ENCODE results near the gene LIMA1. TPM values are rescaled to one million over a fixed set of nuclear protein-coding genes. Genes with fewer than 3 reads are reported as not detected.

The LIMA1 gene
- total and polyA plus RNA-seq, 9 of the 15 experiments (the other 6 are each of a cell fraction or from before 2014, with no cell fraction given), result 20.2 to 37.8 (median 27.3) TPM

- Histone ChIP-seq H2AFZ (ENCODE audit: low read depth, low read length) (no peak overlapping the region), H3K4me1 (replicated peaks in 1 of 2; ENCODE audit: control insufficient read depth in 2 of 2, insufficient read depth in 2 of 2, low read length in 2 of 2) (peaks cover 7 to 13% of the 10 kb centered on the region in 2 experiments; a peak in 3 of 5 replicates), H4K20me1 (replicated peaks; ENCODE audit: control insufficient read depth, insufficient read depth, low read length) (no peaks in the 10 kb centered on the region), H3K79me2 (ENCODE audit: control insufficient read depth, insufficient read depth, low read length) (no peaks in the 10 kb centered on the region), H3K4me2 (ENCODE audit: insufficient read depth, low read length) (no peak overlapping the region), H3K9me3 (replicated peaks; ENCODE audit: control insufficient read depth, insufficient read depth, low read depth, low read length) (no peaks in the 10 kb centered on the region), H3K36me3 (ENCODE audit: control insufficient read depth, insufficient read depth, low read length) (no peaks in the 10 kb centered on the region), H3K27me3 (ENCODE audit: control insufficient read depth in 2 of 2, insufficient read depth in 2 of 2, low read length in 2 of 2) (no peaks in the 10 kb centered on the region), H3K27ac (ENCODE audit: extremely low read depth, low read depth, low read length) (no peak overlapping the region), H3K9ac (ENCODE audit: insufficient read depth in 1 of 2, low read depth in 2 of 2, low read length in 2 of 2) (no peak overlapping the region), H3K9me1 (ENCODE audit: control insufficient read depth, insufficient read depth, low read length) (no peaks in the 10 kb centered on the region), H3K4me3 (no peak overlapping the region)
- CTCF ChIA-PET (ENCODE audit: low intra/inter-chr PET ratio), result interaction anchor here (0.6 to 3.2 kb wide), 7 partner anchors 53 to 240 kb away, joined by 3 to 44 read pairs (median 5); no protein-coding TSS in a partner anchor
- DNase-seq (ENCODE audit: extremely low read depth in 1 of 4, low spot score in 3 of 4) (peak; percentile 45 to 58 (median 52)), FAIRE-seq (no peak), ATAC-seq (0 out of 3 replicates have a peak, but pooled peaks have one; percentile 47)
- BruUV-seq (replicated peaks), result no TSS peak
- 63% methylated on average over 7 of the region's 7 CpGs for WGBS (ENCODE audit: insufficient coverage, low coverage, missing lambda C conversion rate)
- intact Hi-C loops (cut with micrococcal nuclease), result loop anchor here (1.0 to 5.0 kb wide), 4 partner anchors 52 to 239 kb away; no protein-coding TSS in a partner anchor
- in situ Hi-C loops (cut with MboI), result loop anchor here (5.0 kb wide), 2 partner anchors 137 to 242 kb away; no protein-coding TSS in a partner anchor
- POLR2A ChIA-PET, result interaction anchor here (0.6 to 1.4 kb wide), 4 partner anchors 115 to 1107 kb away, joined by 3 to 6 read pairs (median 3); no protein-coding TSS in a partner anchor
- TF ChIP-seq NUFIP1 (IDR thresholded peaks at IDR 0.05; ENCODE audit: partially characterized antibody), result no peak
- TF ChIP-seq ZNF507 (tag; conservative IDR thresholded peaks at IDR 0.05), result no peak
- TF ChIP-seq ZFX (CRISPR knock-in tag; IDR thresholded peaks at IDR 0.05), result no peak
- peak; percentile 91 for TF ChIP-seq ARID2 (IDR thresholded peaks at IDR 0.05)
- TF ChIP-seq ZNF76 (CRISPR knock-in tag; IDR thresholded peaks at IDR 0.05; ENCODE audit: borderline replicate concordance), result no peak
- peak; percentile 84 for TF ChIP-seq CC2D1A (IDR thresholded peaks at IDR 0.05)
- TF ChIP-seq POLR2AphosphoS5 (IDR thresholded peaks at IDR 0.05; ENCODE audit: control insufficient read depth, insufficient read depth, low read depth, low read length), result no peak
- TF ChIP-seq EP400 (IDR thresholded peaks at IDR 0.05), result no peak
- TF ChIP-seq, protein P1, sequence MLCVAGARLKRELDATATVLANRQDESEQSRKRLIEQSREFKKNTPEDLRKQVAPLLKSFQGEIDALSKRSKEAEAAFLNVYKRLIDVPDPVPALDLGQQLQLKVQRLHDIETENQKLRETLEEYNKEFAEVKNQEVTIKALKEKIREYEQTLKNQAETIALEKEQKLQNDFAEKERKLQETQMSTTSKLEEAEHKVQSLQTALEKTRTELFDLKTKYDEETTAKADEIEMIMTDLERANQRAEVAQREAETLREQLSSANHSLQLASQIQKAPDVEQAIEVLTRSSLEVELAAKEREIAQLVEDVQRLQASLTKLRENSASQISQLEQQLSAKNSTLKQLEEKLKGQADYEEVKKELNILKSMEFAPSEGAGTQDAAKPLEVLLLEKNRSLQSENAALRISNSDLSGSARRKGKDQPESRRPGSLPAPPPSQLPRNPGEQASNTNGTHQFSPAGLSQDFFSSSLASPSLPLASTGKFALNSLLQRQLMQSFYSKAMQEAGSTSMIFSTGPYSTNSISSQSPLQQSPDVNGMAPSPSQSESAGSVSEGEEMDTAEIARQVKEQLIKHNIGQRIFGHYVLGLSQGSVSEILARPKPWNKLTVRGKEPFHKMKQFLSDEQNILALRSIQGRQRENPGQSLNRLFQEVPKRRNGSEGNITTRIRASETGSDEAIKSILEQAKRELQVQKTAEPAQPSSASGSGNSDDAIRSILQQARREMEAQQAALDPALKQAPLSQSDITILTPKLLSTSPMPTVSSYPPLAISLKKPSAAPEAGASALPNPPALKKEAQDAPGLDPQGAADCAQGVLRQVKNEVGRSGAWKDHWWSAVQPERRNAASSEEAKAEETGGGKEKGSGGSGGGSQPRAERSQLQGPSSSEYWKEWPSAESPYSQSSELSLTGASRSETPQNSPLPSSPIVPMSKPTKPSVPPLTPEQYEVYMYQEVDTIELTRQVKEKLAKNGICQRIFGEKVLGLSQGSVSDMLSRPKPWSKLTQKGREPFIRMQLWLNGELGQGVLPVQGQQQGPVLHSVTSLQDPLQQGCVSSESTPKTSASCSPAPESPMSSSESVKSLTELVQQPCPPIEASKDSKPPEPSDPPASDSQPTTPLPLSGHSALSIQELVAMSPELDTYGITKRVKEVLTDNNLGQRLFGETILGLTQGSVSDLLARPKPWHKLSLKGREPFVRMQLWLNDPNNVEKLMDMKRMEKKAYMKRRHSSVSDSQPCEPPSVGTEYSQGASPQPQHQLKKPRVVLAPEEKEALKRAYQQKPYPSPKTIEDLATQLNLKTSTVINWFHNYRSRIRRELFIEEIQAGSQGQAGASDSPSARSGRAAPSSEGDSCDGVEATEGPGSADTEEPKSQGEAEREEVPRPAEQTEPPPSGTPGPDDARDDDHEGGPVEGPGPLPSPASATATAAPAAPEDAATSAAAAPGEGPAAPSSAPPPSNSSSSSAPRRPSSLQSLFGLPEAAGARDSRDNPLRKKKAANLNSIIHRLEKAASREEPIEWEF (CRISPR knock-in tag; IDR thresholded peaks at IDR 0.05), result no peak
- TF ChIP-seq, protein P2, sequence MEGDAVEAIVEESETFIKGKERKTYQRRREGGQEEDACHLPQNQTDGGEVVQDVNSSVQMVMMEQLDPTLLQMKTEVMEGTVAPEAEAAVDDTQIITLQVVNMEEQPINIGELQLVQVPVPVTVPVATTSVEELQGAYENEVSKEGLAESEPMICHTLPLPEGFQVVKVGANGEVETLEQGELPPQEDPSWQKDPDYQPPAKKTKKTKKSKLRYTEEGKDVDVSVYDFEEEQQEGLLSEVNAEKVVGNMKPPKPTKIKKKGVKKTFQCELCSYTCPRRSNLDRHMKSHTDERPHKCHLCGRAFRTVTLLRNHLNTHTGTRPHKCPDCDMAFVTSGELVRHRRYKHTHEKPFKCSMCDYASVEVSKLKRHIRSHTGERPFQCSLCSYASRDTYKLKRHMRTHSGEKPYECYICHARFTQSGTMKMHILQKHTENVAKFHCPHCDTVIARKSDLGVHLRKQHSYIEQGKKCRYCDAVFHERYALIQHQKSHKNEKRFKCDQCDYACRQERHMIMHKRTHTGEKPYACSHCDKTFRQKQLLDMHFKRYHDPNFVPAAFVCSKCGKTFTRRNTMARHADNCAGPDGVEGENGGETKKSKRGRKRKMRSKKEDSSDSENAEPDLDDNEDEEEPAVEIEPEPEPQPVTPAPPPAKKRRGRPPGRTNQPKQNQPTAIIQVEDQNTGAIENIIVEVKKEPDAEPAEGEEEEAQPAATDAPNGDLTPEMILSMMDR (IDR thresholded peaks at IDR 0.05 in 2 of 3, conservative IDR thresholded peaks at IDR 0.05 in 1 of 3; ENCODE audit: insufficient read depth in 2 of 3, low read depth in 1 of 3, low read length in 3 of 3), result peak; percentile 60 to 83 (median 69); a peak in 5 of 6 replicates
Observed at GRCh38 chr12:50314636-50315312, 31.5 kb upstream of the LIMA1 start.
